Right cardiac atrium (tissue), 5 donors: Measurements from ENCODE around the gene MRPL22. TPM values are rescaled to one million over a fixed set of nuclear protein-coding genes. Genes with fewer than 3 reads are reported as not detected.
"Not testable (repeated sequence)": the region's sequence is repeated elsewhere in the genome, so short reads cannot be mapped to it uniquely, and the experiment has no call there.

Experiments
- ATAC-seq, 2 donors: fragments of 200-7000 bp; cut with Tn5 transposase; one replicate each; pipeline versions ENCODE4 v1.8.0 to v1.9.1; 2020; ENCODE audit warnings: moderate library complexity in 2 of 2, mild to moderate bottlenecking in 1 of 2
- DNase-seq, 3 donors: peaks; one replicate each; pipeline ENCODE4 v3.0.0-alpha.2; 2020
- H3K27ac ChIP-seq: one replicate; pipeline ENCODE4 v1.5.1; 2013; ENCODE audit warnings: mild to moderate bottlenecking, low read length, control low read depth, moderate library complexity
- H3K27me3 ChIP-seq: one replicate; pipeline ENCODE4 v1.6.1; 2013; ENCODE audit not compliant: control insufficient read depth, insufficient read depth
- H3K4me1 ChIP-seq: one replicate; pipeline ENCODE4 v1.6.1; 2013; ENCODE audit warnings: low read length; ENCODE audit not compliant: control insufficient read depth, insufficient read depth
- H3K4me3 ChIP-seq: one replicate; pipeline ENCODE4 v1.5.1; 2013; ENCODE audit warnings: low read length, control low read depth
- H3K9me3 ChIP-seq: one replicate; pipeline ENCODE4 v1.6.1; 2013; ENCODE audit warnings: low read length; ENCODE audit not compliant: control insufficient read depth
- WGBS: extraction: QIAGEN DNeasy Blood & Tissue Kit; methylation state at CpG from one replicate; pipeline ENCODE4 v1.1.7; 2013; 5-methylcytosine and 5-hydroxymethylcytosine counted together
- intact Hi-C, 4 donors: fragments of 100-400 bp; cut with DNase I; formaldehyde crosslinking; loops; one replicate each; pipeline versions ENCODE4 v1.11.0 to v1.14.0; 2022 to 2023
- polyA plus RNA-seq: library from polyadenylated mRNA; stranded (reverse); fragments of 200-250 nt; gene quantifications from one replicate; pipeline ENCODE4 v1.2.3, GENCODE V29; 2013
- total RNA-seq, 4 donors: library from RNA; stranded (reverse); fragmentation: NEBNext Ultra II Directional; extraction: Animal tissue kit (Norgen Biotek cat#: 25700); gene quantifications; one replicate each; pipeline ENCODE4 v1.2.1, GENCODE V29; 2021
- donor health status: healthy with polysubstance abuse.
- donor health status: DM: no; HTN: yes; CAD: no.
- donor health status: DM: no; HTN: no; CAD: no.
- donor health status: DM: no; HTN: yes; CAD: no; lungs with severe emphysema.
- donor health status: DM: yes; HTN: yes; CAD: no.

Gene MRPL22
- total and polyA plus RNA-seq, 5 donors = 51.5 to 87.4 (median 63.3) TPM

GRCh38 chr5:154968953-154969352, 28.1 kb downstream of the MRPL22 start:
- intact Hi-C loops = no loop called here
- DNase-seq (no peak), ATAC-seq (no peak)
- H3K9me3 ChIP-seq = no peaks in the 10 kb centered on the region
- H3K4me1 ChIP-seq = peaks cover 3% of the 10 kb centered on the region
- H3K4me3 ChIP-seq = no peak overlapping the region
- no peak overlapping the region for H3K27ac ChIP-seq
- 80% methylated on average over 5 of the region's 5 CpGs for WGBS
- H3K27me3 ChIP-seq = no peaks in the 10 kb centered on the region

DNA sequence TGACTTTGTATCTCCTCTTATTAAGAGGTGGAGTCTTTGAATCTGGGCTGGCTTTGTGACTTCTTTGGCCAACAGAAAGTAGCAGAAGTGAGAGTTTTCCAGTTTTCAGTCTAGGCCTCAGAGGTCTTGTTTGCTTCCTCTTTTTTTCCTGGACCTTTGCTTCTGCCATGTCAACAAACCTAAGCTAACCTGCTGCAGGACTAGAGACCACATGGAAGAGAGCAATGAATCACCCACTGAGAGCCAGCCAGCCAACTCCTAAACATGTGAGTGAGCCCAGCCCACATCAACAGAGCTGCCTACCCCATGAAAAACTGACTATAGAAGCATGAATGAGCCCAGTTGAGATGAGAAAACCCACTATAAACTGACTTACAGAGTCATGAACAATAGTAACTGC, 29.9 kb downstream of the MRPL22 start:
- Histone ChIP-seq H3K27ac (no peak overlapping the region), H3K27me3 (no peaks in the 10 kb centered on the region), H3K4me1 (no peaks in the 10 kb centered on the region), H3K4me3 (no peak overlapping the region), H3K9me3 (no peaks in the 10 kb centered on the region)
- ATAC-seq = no peak
- no peak for DNase-seq
- intact Hi-C loops = loop anchor here in 1 of 4 donors (5.0 kb wide), 1 partner anchor 162 kb away; no protein-coding TSS in a partner anchor

DNA sequence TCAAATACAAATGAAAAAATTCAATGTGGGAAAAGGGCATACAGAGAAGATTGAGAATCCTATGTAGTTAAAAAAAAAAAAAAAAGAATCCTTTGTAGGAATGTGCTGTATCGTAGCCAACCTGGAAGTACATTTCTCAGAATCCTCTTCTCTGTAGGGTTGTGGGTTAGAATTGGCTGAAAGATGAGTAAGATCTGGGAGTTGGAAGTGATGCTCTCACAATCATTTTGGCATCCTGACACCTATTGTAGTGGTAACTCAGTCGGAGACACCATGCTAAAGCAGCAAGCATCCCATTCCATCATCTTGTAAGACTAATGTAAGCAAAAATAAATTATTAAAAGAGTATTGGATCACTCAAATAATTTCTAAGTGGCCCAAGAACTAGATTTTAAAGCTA, 30.6 kb downstream of the MRPL22 start:
- H3K4me3 ChIP-seq = no peak overlapping the region
- DNase-seq (no peak), ATAC-seq (no peak)
- no peak overlapping the region for H3K27ac ChIP-seq
- WGBS = 56% methylated on average over 2 of the region's 2 CpGs
- no peaks in the 10 kb centered on the region for H3K4me1 ChIP-seq
- H3K27me3 ChIP-seq = no peaks in the 10 kb centered on the region
- H3K9me3 ChIP-seq = no peaks in the 10 kb centered on the region
- intact Hi-C loops = loop anchor here in 1 of 4 donors (5.0 kb wide), 1 partner anchor 161 kb away; no protein-coding TSS in a partner anchor

DNA sequence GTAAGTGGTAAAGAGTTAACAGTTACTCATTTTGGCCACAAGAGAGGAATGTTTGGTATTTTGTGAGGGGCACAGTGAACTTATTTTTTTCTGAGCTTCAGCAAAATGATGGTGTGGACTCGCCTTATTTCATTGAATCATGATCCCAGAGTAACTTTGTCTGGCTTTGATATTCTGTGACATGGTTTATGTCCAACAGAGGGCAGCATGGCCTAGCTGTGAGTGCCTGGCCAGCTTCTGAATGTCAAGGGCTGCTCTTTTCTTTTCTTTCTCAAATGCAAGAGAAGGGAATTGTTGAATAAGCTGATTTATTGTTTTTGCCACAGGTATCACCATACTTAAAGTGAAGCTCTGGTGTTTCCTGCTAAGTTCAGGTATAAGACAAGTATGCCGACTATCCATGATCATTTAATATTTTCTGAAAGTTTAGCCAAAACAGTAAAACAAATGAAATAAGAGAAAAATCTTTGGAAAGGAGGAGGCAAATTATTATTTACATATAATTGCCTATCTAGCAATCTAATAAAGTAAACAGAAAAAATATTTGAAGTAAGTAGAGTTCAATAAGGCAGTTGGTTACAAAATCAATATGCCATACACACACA, 31.7 kb downstream of the MRPL22 start:
- intact Hi-C loops = loop anchor here in 1 of 4 donors (5.0 kb wide), 1 partner anchor 160 kb away; no protein-coding TSS in a partner anchor
- H3K4me3 ChIP-seq = no peak overlapping the region
- H3K27ac ChIP-seq = no peak overlapping the region
- ATAC-seq (peak; percentile 41 to 48), DNase-seq (no peak)
- 72% methylated on average over 2 of the region's 2 CpGs for WGBS
- no peaks in the 10 kb centered on the region for H3K4me1 ChIP-seq
- no peaks in the 10 kb centered on the region for H3K27me3 ChIP-seq
- no peaks in the 10 kb centered on the region for H3K9me3 ChIP-seq

GRCh38 chr5:154976082-154976481, 35.2 kb downstream of the MRPL22 start:
- H3K4me1 ChIP-seq, H3K27me3 ChIP-seq, H3K27ac ChIP-seq, H3K9me3 ChIP-seq, H3K4me3 ChIP-seq, intact Hi-C loops, ATAC-seq, DNase-seq: not testable (repeated sequence)
- WGBS = 96% methylated on average over 9 of the region's 9 CpGs

DNA sequence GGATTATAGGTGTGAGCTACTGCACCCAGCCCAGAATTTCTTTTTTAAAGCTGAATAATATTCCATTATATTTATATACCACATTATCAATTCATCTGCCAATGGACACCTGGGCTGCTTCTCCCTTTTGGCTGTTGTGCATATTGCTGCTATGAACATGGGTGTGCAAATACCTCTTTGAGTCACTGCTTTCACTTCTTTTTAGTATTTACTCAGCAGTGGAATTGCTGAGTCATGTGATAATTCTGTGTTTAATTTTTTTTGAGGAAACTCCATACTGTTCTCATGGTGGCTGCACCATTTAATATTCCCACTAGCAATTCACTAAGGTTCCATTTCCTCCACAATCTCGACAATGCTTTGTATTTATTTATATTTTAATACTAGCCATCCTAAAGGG, 36.5 kb downstream of the MRPL22 start:
- Histone ChIP-seq H3K27me3 (no peaks in the 10 kb centered on the region), H3K4me1 (no peaks in the 10 kb centered on the region), H3K27ac (no peak overlapping the region), H3K4me3 (no peak overlapping the region), H3K9me3 (no peaks in the 10 kb centered on the region)
- DNase-seq (no peak), ATAC-seq (no peak)
- WGBS = 83% methylated on average over 1 of the region's 1 CpG
- intact Hi-C loops = no loop called here

DNA sequence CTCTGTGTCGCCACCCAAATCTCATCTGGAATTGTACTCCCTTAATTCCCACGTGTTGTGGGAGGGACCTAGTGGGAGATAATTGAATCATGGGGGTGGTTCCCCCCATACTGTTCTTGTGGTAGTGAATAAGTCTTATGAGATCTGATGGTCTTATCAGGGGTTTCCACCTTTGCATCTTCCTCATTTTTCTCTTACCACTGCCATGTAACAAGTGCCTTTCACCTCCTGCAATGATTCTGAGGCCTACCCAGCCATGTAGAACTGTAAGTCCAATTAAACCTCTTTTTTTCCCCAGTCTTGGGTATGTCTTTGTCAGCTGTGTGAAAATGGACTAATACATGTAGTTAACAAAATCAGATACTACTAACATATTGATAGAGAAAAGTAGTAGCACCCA, 37.4 kb downstream of the MRPL22 start:
- WGBS = 86% methylated on average over 2 of the region's 2 CpGs
- ATAC-seq, H3K4me1 ChIP-seq, H3K27me3 ChIP-seq, H3K9me3 ChIP-seq, H3K27ac ChIP-seq, intact Hi-C loops, H3K4me3 ChIP-seq, DNase-seq: not testable (repeated sequence)

GRCh38 chr5:154984946-154985516, 44.2 kb downstream of the MRPL22 start:
- DNase-seq (no peak), ATAC-seq (no peak)
- no peaks in the 10 kb centered on the region for H3K27me3 ChIP-seq
- no peaks in the 10 kb centered on the region for H3K9me3 ChIP-seq
- intact Hi-C loops = loop anchor here in 1 of 4 donors (5.0 kb wide), 1 partner anchor 147 kb away; no protein-coding TSS in a partner anchor
- 79% methylated on average over 8 of the region's 8 CpGs for WGBS
- H3K4me3 ChIP-seq = no peak overlapping the region
- H3K4me1 ChIP-seq = no peaks in the 10 kb centered on the region
- no peak overlapping the region for H3K27ac ChIP-seq

- Histone ChIP-seq H3K27ac (no peak overlapping the region), H3K9me3 (no peaks in the 10 kb centered on the region), H3K4me1 (no peaks in the 10 kb centered on the region), H3K4me3 (no peak overlapping the region), H3K27me3 (no peaks in the 10 kb centered on the region)
- intact Hi-C loops = no loop called here
- DNase-seq (no peak), ATAC-seq (no peak)
- WGBS = 51% methylated on average over 4 of the region's 4 CpGs
These were observed 45.3 kb downstream of the MRPL22 start for GRCh38 chr5:154986151-154986550.

- no peak overlapping the region for H3K27ac ChIP-seq
- WGBS = 49% methylated on average over 2 of the region's 2 CpGs
- intact Hi-C loops = no loop called here
- no peaks in the 10 kb centered on the region for H3K9me3 ChIP-seq
- no peak overlapping the region for H3K4me3 ChIP-seq
- ATAC-seq (peak in 1 of 2 donors; percentile 45), DNase-seq (no peak)
- H3K27me3 ChIP-seq = no peaks in the 10 kb centered on the region
- H3K4me1 ChIP-seq = no peaks in the 10 kb centered on the region
These were observed 48.8 kb downstream of the MRPL22 start for GRCh38 chr5:154989626-154990025.

- Histone ChIP-seq H3K27me3 (no peaks in the 10 kb centered on the region), H3K4me3 (no peak overlapping the region), H3K27ac (no peak overlapping the region), H3K9me3 (no peaks in the 10 kb centered on the region), H3K4me1 (no peaks in the 10 kb centered on the region)
- 74% methylated on average over 2 of the region's 2 CpGs for WGBS
- ATAC-seq (no peak), DNase-seq (no peak)
- intact Hi-C loops = no loop called here
These were observed 52.6 kb downstream of the MRPL22 start for GRCh38 chr5:154993461-154993860.
